HCT116 (cell line): Measurements from ENCODE around the gene CIB4. TPM values are rescaled to one million over a fixed set of nuclear protein-coding genes. Genes with fewer than 3 reads are reported as not detected.

Experiments
- ATAC-seq: fragments of 200-7000 bp; cut with Tn5 transposase; 2 replicates; pipeline ENCODE4 v1.9.1; 2020; ENCODE audit warnings: mild to moderate bottlenecking, moderate library complexity
- BruUV-seq: library from RNA; stranded (reverse); fragments of 400-500 nt; replicated peaks from 2 replicates; lab custom pipeline; 2021; lab: Mats Ljungman, UMichigan
- CTCF ChIA-PET: fragments of 300-600 bp; sonication (Branson Sonifier 250); formaldehyde crosslinking; loops from one replicate; lab custom pipeline; 2021; ENCODE audit warnings: antibody characterized with exemption; lab: Charles Lee
- POLR2A ChIA-PET: fragments of 300-600, 350-600 bp; sonication (Branson Sonifier 250); formaldehyde crosslinking; loops from one replicate; lab custom pipeline; 2021; ENCODE audit warnings: antibody characterized with exemption; lab: Charles Lee
- RAD21 ChIA-PET, 2 experiments: fragments of 300-600 bp; sonication (Branson Sonifier 250); formaldehyde crosslinking; loops; one replicate each; lab custom pipeline; 2023; ENCODE audit warnings: low total read pairs in 2 of 2; ENCODE audit not compliant: uncharacterized antibody in 2 of 2, unreplicated experiment in 2 of 2, low non-redundant PET in 1 of 2; lab: Charles Lee
- DNase-seq: peaks from one replicate; pipeline ENCODE4 v3.0.0-alpha.2; 2010; ENCODE audit warnings: low read depth, low spot score
- H2AFZ ChIP-seq: fragments of 200-600 bp; shearing (Covaris generic), sonication (generic); 2 replicates; pipeline ENCODE4 v1.6.1; 2017; ENCODE audit warnings: low read depth, mixed run types, mixed read lengths, antibody characterized with exemption, low read length; ENCODE audit not compliant: poor library complexity, severe bottlenecking
- H3K27ac ChIP-seq: 2 replicates; pipeline ENCODE4 v1.5.1; 2012; ENCODE audit warnings: low read depth, low read length
- H3K27me3 ChIP-seq: fragments of 200-600 bp; sonication (generic); 2 replicates; pipeline ENCODE4 v1.6.1; 2016; ENCODE audit warnings: mixed run types, low read length, mixed read lengths; ENCODE audit not compliant: insufficient read depth
- H3K36me3 ChIP-seq, 2 experiments: fragments of 200-500 bp in 1 of 2; fragments of 200-600 bp in 1 of 2; sonication (Bioruptor generic) in 1 of 2; sonication (generic) in 1 of 2; 2 replicates each; pipeline versions ENCODE4 v1.5.1 to v1.6.1; 2014 to 2016; ENCODE audit warnings: low read length in 2 of 2, inconsistent platforms in 1 of 2, mixed read lengths in 1 of 2, mixed run types in 1 of 2; ENCODE audit not compliant: insufficient read depth in 2 of 2, control insufficient read depth in 1 of 2
- H3K4me1 ChIP-seq, 2 experiments: fragments of 200-600 bp in 1 of 2; sonication (generic) in 1 of 2; 2 replicates each; pipeline versions ENCODE4 v1.5.1 to v1.6.1; 2012 to 2017; ENCODE audit warnings: low read length in 2 of 2, inconsistent platforms in 1 of 2, mild to moderate bottlenecking in 1 of 2, mixed read lengths in 1 of 2, mixed run types in 1 of 2, moderate library complexity in 1 of 2; ENCODE audit not compliant: insufficient read depth in 2 of 2, control insufficient read depth in 1 of 2
- H3K4me2 ChIP-seq: fragments of 200-600 bp; sonication (generic); 2 replicates; pipeline ENCODE4 v1.6.1; 2017; ENCODE audit warnings: mixed run types, low read length, mixed read lengths
- H3K4me3 ChIP-seq, 2 experiments: fragments of 200-600 bp in 1 of 2; sonication (generic) in 1 of 2; replicated peaks in 1 of 2; 2 replicates each; pipeline ENCODE4 v1.5.1; 2011 to 2016; ENCODE audit warnings: low read length in 2 of 2, control low read depth in 1 of 2, low read depth in 1 of 2, mild to moderate bottlenecking in 1 of 2, mixed read lengths in 1 of 2, mixed run types in 1 of 2
- H3K79me2 ChIP-seq: fragments of 200-600 bp; sonication (generic); 2 replicates; pipeline ENCODE4 v1.6.1; 2017; ENCODE audit warnings: mild to moderate bottlenecking, mixed run types, low read length, moderate library complexity, mixed read lengths; ENCODE audit not compliant: insufficient read depth
- H3K9ac ChIP-seq: fragments of 200-600 bp; sonication (generic); 2 replicates; pipeline ENCODE4 v1.6.1; 2016; ENCODE audit warnings: low read length, mixed read lengths
- H3K9me2 ChIP-seq: fragments of 200-600 bp; sonication (generic), shearing (Covaris generic); 2 replicates; pipeline ENCODE4 v1.6.1; 2017; ENCODE audit warnings: mixed run types, mild to moderate bottlenecking, moderate library complexity; ENCODE audit not compliant: insufficient read depth
- H3K9me3 ChIP-seq, 2 experiments: fragments of 200-500 bp in 1 of 2; fragments of 200-600 bp in 1 of 2; sonication (Bioruptor generic) in 1 of 2; sonication (generic) in 1 of 2; 2 replicates each; pipeline ENCODE4 v1.6.1; 2014 to 2017; ENCODE audit warnings: low read length in 2 of 2, mixed read lengths in 2 of 2, inconsistent platforms in 1 of 2, low read depth in 1 of 2, mild to moderate bottlenecking in 1 of 2, mixed run types in 1 of 2, moderate library complexity in 1 of 2; ENCODE audit not compliant: control insufficient read depth in 1 of 2, insufficient read depth in 1 of 2
- H4K20me1 ChIP-seq: fragments of 200-600 bp; sonication (generic), shearing (Covaris generic); 2 replicates; pipeline ENCODE4 v1.6.1; 2017; ENCODE audit warnings: mixed run types, mild to moderate bottlenecking, moderate library complexity; ENCODE audit not compliant: insufficient read depth
- CTCF ChIP-seq, 3 experiments: fragments of 200-600 bp in 1 of 3; sonication (generic) in 1 of 3; IDR thresholded peaks in 2 of 3; conservative IDR thresholded peaks in 1 of 3; 2 replicates each; pipeline ENCODE4 v1.5.1; 2012 to 2017; ENCODE audit warnings: low read depth in 2 of 3, low read length in 2 of 3, antibody characterized with exemption in 1 of 3, borderline replicate concordance in 1 of 3, control low read depth in 1 of 3, mild to moderate bottlenecking in 1 of 3, mixed read lengths in 1 of 3, mixed run types in 1 of 3, moderate library complexity in 1 of 3; ENCODE audit not compliant: insufficient read depth in 1 of 3
- EZH2 ChIP-seq: fragments of 200-600 bp; sonication (generic); IDR thresholded peaks from 2 replicates; pipeline ENCODE4 v1.6.1; 2017; ENCODE audit warnings: antibody characterized with exemption, mixed run types
- FOSL1 ChIP-seq: IDR thresholded peaks from 2 replicates; pipeline ENCODE4 v1.6.1; 2012; ENCODE audit warnings: low read depth
- JUND ChIP-seq: IDR thresholded peaks from 2 replicates; pipeline ENCODE4 v1.6.1; 2012
- MAX ChIP-seq: IDR thresholded peaks from 2 replicates; pipeline ENCODE4 v1.6.1; 2012
- POLR2AphosphoS5 ChIP-seq: IDR thresholded peaks from 2 replicates; pipeline ENCODE4 v1.6.1; 2011; ENCODE audit warnings: mild to moderate bottlenecking, low read depth, low read length, moderate library complexity
- REST ChIP-seq: IDR thresholded peaks from 2 replicates; pipeline ENCODE4 v1.6.1; 2012; ENCODE audit warnings: low read depth
- SIN3A ChIP-seq: IDR thresholded peaks from 2 replicates; pipeline ENCODE4 v1.6.1; 2012; ENCODE audit warnings: low read depth
- SP1 ChIP-seq: IDR thresholded peaks from 2 replicates; pipeline ENCODE4 v1.6.1; 2012; ENCODE audit warnings: low read depth
- SRF ChIP-seq: IDR thresholded peaks from 2 replicates; pipeline ENCODE4 v1.6.1; 2012; ENCODE audit warnings: low read depth
- TCF7L2 ChIP-seq: IDR thresholded peaks from 2 replicates; pipeline ENCODE4 v1.7.0; 2011; ENCODE audit warnings: borderline replicate concordance, inconsistent platforms; ENCODE audit not compliant: insufficient read depth, insufficient read length; ENCODE audit errors: extremely low read depth
- ZBTB33 ChIP-seq: IDR thresholded peaks from 2 replicates; pipeline ENCODE4 v1.6.1; 2011; ENCODE audit warnings: mild to moderate bottlenecking, low read length, moderate library complexity; ENCODE audit not compliant: insufficient replicate concordance; ENCODE audit errors: extremely low read depth
- ZFX ChIP-seq: fragments of 450-650 bp; IDR thresholded peaks from 2 replicates; pipeline ENCODE4 v1.6.1; 2017
- ZNF274 ChIP-seq: fragments of 200-500 bp; sonication (Bioruptor generic); IDR thresholded peaks from 2 replicates; pipeline ENCODE4 v1.6.1; 2014; ENCODE audit warnings: mild to moderate bottlenecking, low read depth, low read length, inconsistent platforms
- intact Hi-C: fragments of 100-400 bp; cut with micrococcal nuclease; formaldehyde crosslinking; loops from 2 replicates; pipeline ENCODE4 v1.10.0; 2022
- total RNA-seq: library from RNA; stranded (reverse); gene quantifications from one replicate; pipeline ENCODE4 v1.2.1, GENCODE V29; 2021; ENCODE audit not compliant: unreplicated experiment

Gene CIB4
- total RNA-seq, 1 experiment from 2014 or later: not detected

- RAD21 ChIA-PET: no interaction called here
- TF ChIP-seq ZBTB33 (no peak), SIN3A (no peak), ZFX (no peak), CTCF (IDR thresholded peaks at IDR 0.05 in 2 of 3, conservative IDR thresholded peaks at IDR 0.05 in 1 of 3; ENCODE audit: borderline replicate concordance in 1 of 3, insufficient read depth in 1 of 3, low read depth in 2 of 3, low read length in 2 of 3) (no peak), SP1 (no peak), FOSL1 (no peak), MAX (no peak), TCF7L2 (no peak), REST (no peak), JUND (no peak), EZH2 (no peak), SRF (no peak), ZNF274 (no peak), POLR2AphosphoS5 (no peak)
- no peaks in the 10 kb centered on the region for H3K36me3 ChIP-seq
- POLR2A ChIA-PET: no interaction called here
- no peak overlapping the region for H3K4me2 ChIP-seq
- BruUV-seq: no TSS peak
- CTCF ChIA-PET: no interaction called here
- intact Hi-C loops: no loop called here
- no peaks in the 10 kb centered on the region; the same call in 1 of the 2 replicates for H3K27me3 ChIP-seq
- H3K4me3 ChIP-seq: no peak overlapping the region
- ATAC-seq (no peak), DNase-seq (no peak)
- no peaks in the 10 kb centered on the region for H4K20me1 ChIP-seq
- H3K9ac ChIP-seq: no peak overlapping the region
- H3K9me3 ChIP-seq: no peaks in the 10 kb centered on the region; a peak in 1 of 4 replicates
- no peaks in the 10 kb centered on the region for H3K9me2 ChIP-seq
- no peaks in the 10 kb centered on the region for H3K79me2 ChIP-seq
- peaks cover 0 to 14% of the 10 kb centered on the region in 2 experiments; a peak in 1 of 4 replicates for H3K4me1 ChIP-seq
- H2AFZ ChIP-seq: no peak overlapping the region
- no peak overlapping the region for H3K27ac ChIP-seq
Observed at GRCh38 chr2:26674771-26675170, 33.6 kb upstream of the CIB4 start.
